Upper lobe of left lung (tissue), 4 donors: Measurements from ENCODE around the gene VPS37D.

ENCODE experiments used
- CTCF ChIP-seq, 6 experiments: fragments of 450-650 bp in 4 of 6; fragments of 200-600 bp in 2 of 6; sonication (generic) in 2 of 6; IDR thresholded peaks; one replicate each; pipeline ENCODE4 v1.5.1; 2016 to 2019; ENCODE audit warnings: antibody characterized with exemption in 6 of 6
- EP300 ChIP-seq, 4 donors: sonication (generic); formaldehyde crosslinking; IDR thresholded peaks; one replicate each; pipeline ENCODE4 v1.5.1; 2017; ENCODE audit warnings: antibody characterized with exemption in 4 of 4, control low read depth in 2 of 4
- POLR2AphosphoS5 ChIP-seq, 2 donors: sonication (generic); formaldehyde crosslinking; IDR thresholded peaks; one replicate each; pipeline ENCODE4 v1.5.1; 2017; ENCODE audit warnings: antibody characterized with exemption in 2 of 2

DNA sequence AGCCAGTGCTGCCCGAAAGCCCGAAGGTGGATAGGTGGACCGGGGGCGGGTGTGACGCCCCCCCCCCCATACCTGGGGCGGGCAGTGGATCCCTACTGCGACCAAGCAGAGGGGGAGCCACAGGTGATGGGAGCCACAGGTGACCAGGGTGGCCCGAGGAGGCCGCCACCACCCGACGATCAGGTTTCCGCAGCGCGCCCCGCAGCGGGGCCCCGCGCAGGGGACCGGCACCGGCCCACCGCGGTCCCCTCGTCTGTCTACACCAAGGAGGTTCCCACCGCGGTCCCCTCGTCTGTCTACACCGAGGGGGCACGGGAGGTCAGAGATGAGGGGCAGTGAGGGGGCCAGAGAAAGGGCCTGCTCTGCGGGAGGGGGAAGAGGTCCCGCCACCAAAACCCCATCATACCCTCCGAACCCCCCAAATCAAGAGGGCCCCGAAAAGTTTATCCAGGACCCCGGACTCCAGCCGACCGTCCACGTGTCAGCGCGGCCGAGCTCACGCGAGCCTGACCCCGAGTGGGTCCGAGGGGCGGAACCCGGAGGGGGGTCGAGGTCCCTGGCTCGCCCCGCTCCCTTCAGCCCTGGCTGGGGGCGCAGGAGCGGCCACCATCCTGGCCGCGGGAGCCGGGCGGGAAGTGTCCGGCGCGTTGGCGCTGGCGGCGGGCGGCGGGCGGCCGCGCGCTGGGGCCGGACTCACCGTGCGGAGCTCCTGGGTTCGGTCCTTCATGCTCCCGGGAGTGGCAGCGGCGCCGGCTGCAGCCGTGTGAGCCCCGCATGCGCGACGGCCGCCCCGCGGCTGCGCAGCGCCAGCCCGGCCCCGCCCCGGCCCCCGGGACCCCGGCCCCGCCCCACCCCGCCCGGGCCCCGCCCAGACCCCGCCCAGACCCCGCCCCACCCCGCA, 51.5 kb downstream of the VPS37D start, which contains the start of gene STX1A:
- TF ChIP-seq POLR2AphosphoS5 (IDR thresholded peaks at IDR 0.05), result no peak
- no peak for TF ChIP-seq CTCF (IDR thresholded peaks at IDR 0.05)
- no peak for TF ChIP-seq EP300 (IDR thresholded peaks at IDR 0.05)
